NCI-H446 (cell line): Measurements from ENCODE around the gene OSGEP.

Source experiments
- DNase-seq, 2 experiments: peaks; one replicate each; lab custom pipeline; 2025; lab: John Stamatoyannopoulos, UW

The OSGEP gene

DNA sequence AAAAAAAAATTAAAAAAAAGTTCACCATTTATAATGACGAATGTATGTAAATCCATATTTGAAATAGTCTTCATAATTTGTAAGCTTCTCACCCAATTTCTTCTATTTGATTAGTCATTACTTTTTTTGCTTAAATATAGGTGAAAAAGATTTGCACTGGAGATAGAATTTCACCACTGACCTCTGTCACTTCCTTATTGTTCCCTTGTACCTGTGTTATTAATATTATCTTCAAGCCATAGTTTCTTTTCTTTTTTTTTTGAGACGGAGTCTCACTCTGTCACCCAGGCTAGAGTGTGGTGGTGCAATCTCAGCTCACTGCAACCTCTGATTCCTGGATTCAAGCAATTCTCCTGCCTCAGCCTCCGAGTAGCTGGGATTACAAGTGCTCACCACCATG is 57.1 kb downstream of the OSGEP start:
- DNase-seq = no peak
